Measurements from ENCODE around the gene FMN1.

- no peak for TF ChIP-seq POLR2AphosphoS5 (IDR thresholded peaks at IDR 0.05)
- TF ChIP-seq, protein P1, sequence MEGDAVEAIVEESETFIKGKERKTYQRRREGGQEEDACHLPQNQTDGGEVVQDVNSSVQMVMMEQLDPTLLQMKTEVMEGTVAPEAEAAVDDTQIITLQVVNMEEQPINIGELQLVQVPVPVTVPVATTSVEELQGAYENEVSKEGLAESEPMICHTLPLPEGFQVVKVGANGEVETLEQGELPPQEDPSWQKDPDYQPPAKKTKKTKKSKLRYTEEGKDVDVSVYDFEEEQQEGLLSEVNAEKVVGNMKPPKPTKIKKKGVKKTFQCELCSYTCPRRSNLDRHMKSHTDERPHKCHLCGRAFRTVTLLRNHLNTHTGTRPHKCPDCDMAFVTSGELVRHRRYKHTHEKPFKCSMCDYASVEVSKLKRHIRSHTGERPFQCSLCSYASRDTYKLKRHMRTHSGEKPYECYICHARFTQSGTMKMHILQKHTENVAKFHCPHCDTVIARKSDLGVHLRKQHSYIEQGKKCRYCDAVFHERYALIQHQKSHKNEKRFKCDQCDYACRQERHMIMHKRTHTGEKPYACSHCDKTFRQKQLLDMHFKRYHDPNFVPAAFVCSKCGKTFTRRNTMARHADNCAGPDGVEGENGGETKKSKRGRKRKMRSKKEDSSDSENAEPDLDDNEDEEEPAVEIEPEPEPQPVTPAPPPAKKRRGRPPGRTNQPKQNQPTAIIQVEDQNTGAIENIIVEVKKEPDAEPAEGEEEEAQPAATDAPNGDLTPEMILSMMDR (IDR thresholded peaks at IDR 0.05): no peak
Observed at GRCh38 chr15:32794973-32795372, 399.5 kb downstream of the FMN1 start.

Data from transverse colon (tissue), 4 donors.